Measurements from ENCODE around the gene CRABP1. TPM values are rescaled to one million over a fixed set of nuclear protein-coding genes. Genes with fewer than 3 reads are reported as not detected.
A peak's percentile ranks its signal among the peaks of the same experiment; 100 is the strongest.

The CRABP1 gene
- total RNA-seq, 4 donors from 2014 or later, result 0.50 to 5.3 (median 3.6) TPM; not detected in 1

DNA sequence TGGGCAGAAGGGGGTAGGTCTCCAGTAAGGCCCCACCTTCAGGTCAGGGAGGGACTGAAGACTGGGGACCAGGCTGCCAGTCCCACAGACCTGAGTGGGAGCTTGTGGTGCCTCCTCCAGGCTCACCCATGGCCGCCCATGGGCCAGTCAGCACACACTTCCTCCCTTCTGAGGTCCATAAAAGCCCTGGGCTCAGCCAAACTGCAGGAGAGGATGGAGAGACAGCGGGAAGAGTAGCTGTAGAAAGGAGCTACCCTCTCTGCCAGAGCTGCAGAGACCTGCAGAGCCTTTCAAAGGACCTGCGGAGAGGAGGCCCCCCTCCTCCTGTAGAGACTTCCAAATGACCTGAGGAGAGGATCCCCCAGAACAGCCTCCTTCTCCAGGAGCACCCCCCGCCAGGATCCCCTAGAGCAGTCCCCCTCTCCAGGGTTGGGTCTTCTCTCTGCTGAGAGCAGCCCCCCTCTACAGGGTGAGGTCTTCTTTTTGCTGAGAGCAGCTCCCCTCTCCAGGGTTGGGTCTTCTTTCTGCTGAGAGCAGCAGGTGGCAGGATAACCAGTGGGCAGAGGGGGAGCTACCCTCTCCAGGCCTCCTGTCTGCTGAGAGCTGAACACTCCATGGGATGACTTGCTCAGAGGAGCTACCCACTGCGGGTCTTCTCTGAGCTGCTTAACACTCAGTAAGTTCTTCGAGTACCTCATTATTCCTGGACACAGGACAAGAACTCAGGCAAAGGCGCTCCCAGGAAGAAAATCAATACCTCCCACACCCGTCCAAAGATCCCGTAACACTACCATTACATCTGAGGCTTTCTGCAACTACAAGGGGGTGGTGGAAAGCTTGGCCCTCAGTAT, 35.7 kb upstream of the CRABP1 start:
- H3K36me3 ChIP-seq, result no peaks in the 10 kb centered on the region
- H3K9me3 ChIP-seq, result no peaks in the 10 kb centered on the region
- ATAC-seq, result no peak
- no peak overlapping the region for H3K27ac ChIP-seq
- TF ChIP-seq EP300 (IDR thresholded peaks at IDR 0.05), result no peak
- TF ChIP-seq, protein P1, sequence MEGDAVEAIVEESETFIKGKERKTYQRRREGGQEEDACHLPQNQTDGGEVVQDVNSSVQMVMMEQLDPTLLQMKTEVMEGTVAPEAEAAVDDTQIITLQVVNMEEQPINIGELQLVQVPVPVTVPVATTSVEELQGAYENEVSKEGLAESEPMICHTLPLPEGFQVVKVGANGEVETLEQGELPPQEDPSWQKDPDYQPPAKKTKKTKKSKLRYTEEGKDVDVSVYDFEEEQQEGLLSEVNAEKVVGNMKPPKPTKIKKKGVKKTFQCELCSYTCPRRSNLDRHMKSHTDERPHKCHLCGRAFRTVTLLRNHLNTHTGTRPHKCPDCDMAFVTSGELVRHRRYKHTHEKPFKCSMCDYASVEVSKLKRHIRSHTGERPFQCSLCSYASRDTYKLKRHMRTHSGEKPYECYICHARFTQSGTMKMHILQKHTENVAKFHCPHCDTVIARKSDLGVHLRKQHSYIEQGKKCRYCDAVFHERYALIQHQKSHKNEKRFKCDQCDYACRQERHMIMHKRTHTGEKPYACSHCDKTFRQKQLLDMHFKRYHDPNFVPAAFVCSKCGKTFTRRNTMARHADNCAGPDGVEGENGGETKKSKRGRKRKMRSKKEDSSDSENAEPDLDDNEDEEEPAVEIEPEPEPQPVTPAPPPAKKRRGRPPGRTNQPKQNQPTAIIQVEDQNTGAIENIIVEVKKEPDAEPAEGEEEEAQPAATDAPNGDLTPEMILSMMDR (IDR thresholded peaks at IDR 0.05), result no peak
- TF ChIP-seq POLR2AphosphoS5 (IDR thresholded peaks at IDR 0.05), result no peak
- TF ChIP-seq POLR2A (IDR thresholded peaks at IDR 0.05), result no peak
- H3K27me3 ChIP-seq, result peaks cover 58% of the 10 kb centered on the region
- H3K4me3 ChIP-seq, result no peak overlapping the region
- peaks cover 0 to 5% (median 0%) of the 10 kb centered on the region in 3 donors for H3K4me1 ChIP-seq
- WGBS, 2 donors (ENCODE audit: low coverage in 1 of 2), result 68 to 76% methylated on average over 2 to 5 of the region's 9 CpGs

- ATAC-seq, result no peak
- Histone ChIP-seq H3K4me1 (no peaks in the 10 kb centered on the region), H3K9me3 (no peaks in the 10 kb centered on the region), H3K27me3 (peaks cover 60% of the 10 kb centered on the region), H3K4me3 (no peak overlapping the region), H3K27ac (no peak overlapping the region), H3K36me3 (no peaks in the 10 kb centered on the region)
- TF ChIP-seq, protein P1 (IDR thresholded peaks at IDR 0.05), result no peak
- TF ChIP-seq EP300 (IDR thresholded peaks at IDR 0.05) (no peak), POLR2AphosphoS5 (IDR thresholded peaks at IDR 0.05) (no peak), POLR2A (IDR thresholded peaks at IDR 0.05) (no peak)
- 60 to 77% methylated on average over 2 to 3 of the region's 3 CpGs for WGBS, 2 donors (ENCODE audit: low coverage in 1 of 2)
Measured at GRCh38 chr15:78306176-78306774, 33.9 kb upstream of the CRABP1 start.

- no peak for ATAC-seq
- Histone ChIP-seq H3K9me3 (no peaks in the 10 kb centered on the region), H3K27me3 (peaks cover 60% of the 10 kb centered on the region), H3K4me1 (no peaks in the 10 kb centered on the region), H3K36me3 (no peaks in the 10 kb centered on the region), H3K4me3 (no peak overlapping the region), H3K27ac (no peak overlapping the region)
- WGBS, 2 donors (ENCODE audit: low coverage in 1 of 2), result 36 to 42% methylated on average over 4 to 6 of the region's 6 CpGs
- TF ChIP-seq, protein P1 (IDR thresholded peaks at IDR 0.05), result no peak
- no peak for TF ChIP-seq POLR2A (IDR thresholded peaks at IDR 0.05)
- TF ChIP-seq POLR2AphosphoS5 (IDR thresholded peaks at IDR 0.05), result no peak
- no peak for TF ChIP-seq EP300 (IDR thresholded peaks at IDR 0.05)
Measured at GRCh38 chr15:78307976-78308375, 32.2 kb upstream of the CRABP1 start.

DNA sequence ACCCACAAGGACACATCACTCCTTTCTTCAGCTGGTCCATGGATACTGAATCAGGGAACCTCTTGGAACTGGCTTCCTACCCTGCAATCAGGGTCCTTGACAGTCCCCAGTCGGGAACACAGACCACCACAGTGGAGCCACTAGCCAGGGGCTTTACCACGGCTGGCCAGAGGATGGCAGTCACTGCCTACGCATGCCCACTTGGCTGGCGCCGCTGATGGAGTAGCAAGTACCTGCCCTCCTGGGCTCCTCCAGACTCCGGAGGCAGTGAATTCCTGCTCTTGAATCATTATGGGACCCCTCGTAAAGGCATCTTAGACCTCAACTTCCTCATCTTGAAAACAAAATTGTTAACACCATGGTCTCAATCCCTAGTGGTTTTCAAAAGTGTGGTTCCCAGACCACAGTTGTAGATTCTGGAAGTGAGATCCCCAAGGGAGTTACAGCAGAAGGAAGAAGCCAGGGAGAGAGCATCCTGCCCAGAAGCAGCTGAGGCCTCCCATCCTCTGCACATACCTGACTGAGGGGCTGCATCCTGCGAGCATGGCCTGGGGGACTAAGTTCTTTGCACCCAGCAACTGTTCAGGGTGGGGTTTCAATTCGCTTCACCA, 31.6 kb upstream of the CRABP1 start:
- Histone ChIP-seq H3K4me3 (no peak overlapping the region), H3K4me1 (no peaks in the 10 kb centered on the region), H3K36me3 (no peaks in the 10 kb centered on the region), H3K9me3 (no peaks in the 10 kb centered on the region), H3K27ac (no peak overlapping the region), H3K27me3 (peaks cover 58% of the 10 kb centered on the region)
- 0 to 2% methylated on average over 3 to 7 of the region's 9 CpGs for WGBS, 2 donors (ENCODE audit: low coverage in 1 of 2)
- TF ChIP-seq, protein P1 (IDR thresholded peaks at IDR 0.05), result peak in 3 of 4 experiments; percentile 48 to 69 (median 59)
- TF ChIP-seq POLR2A (IDR thresholded peaks at IDR 0.05), result no peak
- peak; percentile 69 for ATAC-seq

Data from gastroesophageal sphincter (tissue), 4 donors.